Common myeloid progenitor, CD34-positive (primary cell): ENCODE measurements around the gene CCDC201.

Experiments used
- CTCF ChIA-PET: fragments of 350-600 bp; sonication (Branson Sonifier 250); formaldehyde crosslinking; loops from one replicate; lab custom pipeline; 2021; ENCODE audit warnings: antibody characterized with exemption; lab: Charles Lee
- POLR2A ChIA-PET: fragments of 350-600 bp; sonication (Branson Sonifier 250); formaldehyde crosslinking; loops from one replicate; lab custom pipeline; 2021; ENCODE audit warnings: antibody characterized with exemption; lab: Charles Lee
- DNase-seq, 3 donors: peaks; one replicate each; pipeline versions ENCODE4 v3.0.0 to v3.0.0-alpha.2; 2013
- H3K27ac ChIP-seq, 2 experiments: 1 replicate in 1 of 2; 2 replicates in 1 of 2; pipeline ENCODE4 v1.7.0; 2013; ENCODE audit warnings: inconsistent platforms in 2 of 2, low read length in 2 of 2, mild to moderate bottlenecking in 2 of 2, low read depth in 1 of 2, moderate library complexity in 1 of 2; ENCODE audit not compliant: severe bottlenecking in 2 of 2, insufficient read depth in 1 of 2, poor library complexity in 1 of 2
- H3K27me3 ChIP-seq, 5 experiments: replicated peaks in 2 of 5; 1 replicate in 3 of 5; 2 replicates in 2 of 5; pipeline versions ENCODE4 v1.6.1 to v1.7.0; 2013; ENCODE audit warnings: low read length in 4 of 5, mild to moderate bottlenecking in 2 of 5, moderate library complexity in 2 of 5, inconsistent platforms in 1 of 5; ENCODE audit not compliant: insufficient read depth in 5 of 5, control insufficient read depth in 4 of 5
- H3K36me3 ChIP-seq, 4 experiments: 1 replicate in 2 of 4; 2 replicates in 2 of 4; pipeline versions ENCODE4 v1.6.1 to v1.7.0; 2013; ENCODE audit warnings: low read length in 3 of 4, control low read depth in 1 of 4, mild to moderate bottlenecking in 1 of 4; ENCODE audit not compliant: control insufficient read depth in 4 of 4, insufficient read depth in 4 of 4
- H3K4me1 ChIP-seq, 4 experiments: 1 replicate in 3 of 4; 2 replicates in 1 of 4; pipeline versions ENCODE4 v1.6.1 to v1.7.1; 2013; ENCODE audit warnings: low read length in 3 of 4, mild to moderate bottlenecking in 3 of 4, control low read depth in 1 of 4, inconsistent platforms in 1 of 4, moderate library complexity in 1 of 4; ENCODE audit not compliant: control insufficient read depth in 4 of 4, insufficient read depth in 4 of 4; ENCODE audit errors: control extremely low read depth in 1 of 4
- H3K4me3 ChIP-seq, 7 experiments: 1 replicate in 4 of 7; 2 replicates in 3 of 7; pipeline versions ENCODE4 v1.5.1 to v1.7.0; 2013; ENCODE audit warnings: mild to moderate bottlenecking in 7 of 7, low read length in 6 of 7, moderate library complexity in 6 of 7, inconsistent platforms in 2 of 7, low read depth in 2 of 7, control low read depth in 1 of 7; ENCODE audit not compliant: insufficient read depth in 4 of 7, control insufficient read depth in 1 of 7; ENCODE audit errors: extremely low read depth in 1 of 7
- H3K9me3 ChIP-seq, 5 experiments: 1 replicate in 4 of 5; 2 replicates in 1 of 5; pipeline versions ENCODE4 v1.6.1 to v1.7.1; 2013; ENCODE audit warnings: low read length in 4 of 5, mild to moderate bottlenecking in 2 of 5, inconsistent platforms in 1 of 5, low read depth in 1 of 5, moderate library complexity in 1 of 5; ENCODE audit not compliant: control insufficient read depth in 4 of 5, insufficient read depth in 2 of 5; ENCODE audit errors: control extremely low read depth in 1 of 5
- WGBS: methylation state at CpG from one replicate; pipeline ENCODE4 v1.1.5; 2013; ENCODE audit not compliant: insufficient coverage; 5-methylcytosine and 5-hydroxymethylcytosine counted together

The CCDC201 gene

DNA sequence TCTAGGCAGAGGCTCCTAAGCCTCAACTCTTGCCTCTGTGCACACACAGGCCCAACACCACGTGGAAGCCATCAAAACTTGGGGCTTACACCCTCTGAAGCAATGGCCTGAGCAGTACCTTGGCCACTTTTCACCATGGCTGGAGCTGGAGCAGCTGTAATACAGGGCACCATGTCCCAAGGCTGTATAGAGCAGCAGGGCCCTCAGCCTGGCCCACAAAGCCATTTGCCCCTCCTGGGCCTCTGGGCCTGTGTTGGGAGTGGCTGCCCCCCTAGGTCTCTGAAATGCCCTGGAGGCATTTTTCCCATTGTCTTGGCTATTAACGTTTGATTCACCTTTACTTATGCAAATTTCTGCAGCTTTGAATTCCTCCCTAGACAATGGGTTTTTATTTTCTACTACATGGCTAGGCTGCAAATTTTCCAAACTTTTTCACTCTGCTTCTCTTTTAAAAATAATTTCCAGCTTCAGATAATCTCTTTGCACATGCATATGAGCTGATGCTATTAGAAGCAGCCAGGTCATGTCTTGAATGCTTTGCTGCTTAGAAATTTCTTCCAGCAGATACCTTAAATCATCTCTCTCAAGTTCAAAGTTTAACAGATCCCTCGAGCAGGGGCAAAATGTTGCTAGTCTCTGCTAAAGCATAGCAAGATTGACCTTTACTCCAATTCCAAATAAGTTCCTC is 5.7 kb upstream of the CCDC201 start:
- no peak for DNase-seq
- Histone ChIP-seq H3K9me3 (peaks cover 0 to 14% (median 4%) of the 10 kb centered on the region in 5 experiments), H3K4me3 (no peak overlapping the region), H3K36me3 (no peaks in the 10 kb centered on the region), H3K4me1 (no peaks in the 10 kb centered on the region), H3K27me3 (peaks cover 0 to 13% (median 0%) of the 10 kb centered on the region in 5 experiments), H3K27ac (no peak overlapping the region)
- 57% methylated on average over 3 of the region's 3 CpGs for WGBS
- ChIA-PET POLR2A (no interaction called here), CTCF (interaction anchor here (0.7 kb wide), 1 partner anchor 590 kb away, joined by 3 read pairs; no protein-coding TSS in a partner anchor)

DNA sequence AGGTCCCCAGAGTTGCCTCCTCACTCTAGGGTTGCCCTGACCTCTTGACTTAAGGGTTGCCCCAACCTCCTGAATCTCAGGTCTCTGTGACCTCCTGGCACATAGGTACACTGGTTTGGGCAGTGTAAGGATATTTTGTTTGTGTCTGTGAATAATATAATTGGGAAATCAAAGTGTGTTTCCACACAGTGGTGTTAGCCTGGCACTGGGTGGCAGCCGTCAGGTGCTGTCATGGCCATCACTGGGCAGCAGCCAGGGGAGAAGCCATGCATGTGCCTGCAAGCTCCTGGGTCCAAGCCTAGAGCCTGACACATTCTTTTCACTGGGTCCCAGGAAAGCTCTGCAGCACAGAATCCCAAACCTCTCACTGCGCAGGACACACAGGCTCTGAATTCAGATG is 3.6 kb upstream of the CCDC201 start:
- Histone ChIP-seq H3K27ac (no peak overlapping the region), H3K36me3 (no peaks in the 10 kb centered on the region), H3K9me3 (peaks cover 0 to 14% (median 4%) of the 10 kb centered on the region in 5 experiments), H3K4me1 (no peaks in the 10 kb centered on the region), H3K27me3 (peaks cover 0 to 3% (median 0%) of the 10 kb centered on the region in 5 experiments), H3K4me3 (no peak overlapping the region)
- POLR2A ChIA-PET = interaction anchor here (0.7 kb wide), 1 partner anchor 173 kb away, joined by 3 read pairs; no protein-coding TSS in a partner anchor
- 93% methylated on average over 1 of the region's 2 CpGs for WGBS
- CTCF ChIA-PET = interaction anchor here (1.1 kb wide), 1 partner anchor 14 kb away, joined by 3 read pairs; no protein-coding TSS in a partner anchor
- DNase-seq = no peak

DNA sequence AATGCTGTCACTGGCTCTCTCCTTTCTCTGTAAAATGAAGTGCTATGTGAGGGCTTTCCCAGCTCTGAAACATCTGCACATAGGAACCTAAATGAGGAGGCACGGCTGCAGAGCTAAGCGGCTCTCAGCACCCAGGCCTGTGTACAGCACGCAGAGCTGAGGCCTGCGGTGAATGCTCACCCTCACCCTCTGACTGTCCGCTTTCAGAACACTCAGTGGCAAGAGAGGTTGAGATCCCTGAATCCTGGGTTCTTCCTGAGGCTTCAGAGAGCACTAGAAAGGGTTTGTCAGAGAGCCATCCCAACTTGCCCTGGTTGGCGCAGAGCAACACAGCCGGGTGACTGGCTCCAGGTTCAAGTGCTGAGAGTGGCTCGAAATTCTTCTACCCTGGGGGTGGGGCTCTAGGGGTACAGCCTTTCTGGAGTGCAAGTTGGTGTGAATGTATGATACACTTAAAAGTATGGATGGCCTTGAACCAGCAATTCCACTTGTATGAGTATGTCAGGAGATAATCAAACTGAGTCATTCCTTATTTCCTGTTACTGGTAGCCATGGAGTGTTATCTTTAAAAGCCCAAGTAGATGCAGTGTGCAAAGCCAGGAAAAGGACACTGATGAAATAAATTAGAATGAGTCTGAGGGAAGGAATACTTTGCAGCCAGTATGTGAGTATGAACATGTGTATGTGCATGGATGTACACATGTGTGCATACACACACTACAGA is 1.7 kb upstream of the CCDC201 start:
- no peak for DNase-seq
- H3K36me3 ChIP-seq = no peaks in the 10 kb centered on the region
- peaks cover 0 to 14% (median 4%) of the 10 kb centered on the region in 5 experiments for H3K9me3 ChIP-seq
- no peaks in the 10 kb centered on the region for H3K27me3 ChIP-seq
- no peaks in the 10 kb centered on the region for H3K4me1 ChIP-seq
- POLR2A ChIA-PET = no interaction called here
- CTCF ChIA-PET = no interaction called here
- no peak overlapping the region for H3K4me3 ChIP-seq
- WGBS = 98% methylated on average over 5 of the region's 8 CpGs
- no peak overlapping the region for H3K27ac ChIP-seq

DNA sequence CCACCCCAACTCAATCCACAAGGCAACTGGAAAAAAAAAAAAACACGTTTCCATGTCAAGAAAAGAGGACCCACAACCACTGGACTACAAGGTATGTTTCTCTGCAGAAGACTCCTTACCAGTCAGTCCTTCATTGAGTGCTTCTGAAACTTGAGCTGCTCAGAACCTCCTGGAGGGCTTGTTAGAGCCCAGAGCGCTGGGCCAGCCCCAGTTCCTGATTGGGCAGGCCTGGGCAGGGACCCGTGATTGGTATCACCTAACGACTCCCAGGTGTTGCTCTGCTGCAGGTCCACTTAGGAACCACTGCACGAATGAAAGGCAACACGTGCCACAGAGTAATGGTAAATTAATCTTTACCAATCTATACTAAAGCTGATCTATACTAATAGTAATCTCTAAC is 473 bp upstream of the CCDC201 start:
- Histone ChIP-seq H3K36me3 (no peaks in the 10 kb centered on the region), H3K4me3 (no peak overlapping the region), H3K9me3 (peaks cover 0 to 9% (median 2%) of the 10 kb centered on the region in 5 experiments), H3K27me3 (no peaks in the 10 kb centered on the region), H3K27ac (no peak overlapping the region), H3K4me1 (no peaks in the 10 kb centered on the region)
- POLR2A ChIA-PET = no interaction called here
- CTCF ChIA-PET = no interaction called here
- WGBS = no CpG with 5 or more reads among the region's 6 CpGs
- no peak for DNase-seq

DNA sequence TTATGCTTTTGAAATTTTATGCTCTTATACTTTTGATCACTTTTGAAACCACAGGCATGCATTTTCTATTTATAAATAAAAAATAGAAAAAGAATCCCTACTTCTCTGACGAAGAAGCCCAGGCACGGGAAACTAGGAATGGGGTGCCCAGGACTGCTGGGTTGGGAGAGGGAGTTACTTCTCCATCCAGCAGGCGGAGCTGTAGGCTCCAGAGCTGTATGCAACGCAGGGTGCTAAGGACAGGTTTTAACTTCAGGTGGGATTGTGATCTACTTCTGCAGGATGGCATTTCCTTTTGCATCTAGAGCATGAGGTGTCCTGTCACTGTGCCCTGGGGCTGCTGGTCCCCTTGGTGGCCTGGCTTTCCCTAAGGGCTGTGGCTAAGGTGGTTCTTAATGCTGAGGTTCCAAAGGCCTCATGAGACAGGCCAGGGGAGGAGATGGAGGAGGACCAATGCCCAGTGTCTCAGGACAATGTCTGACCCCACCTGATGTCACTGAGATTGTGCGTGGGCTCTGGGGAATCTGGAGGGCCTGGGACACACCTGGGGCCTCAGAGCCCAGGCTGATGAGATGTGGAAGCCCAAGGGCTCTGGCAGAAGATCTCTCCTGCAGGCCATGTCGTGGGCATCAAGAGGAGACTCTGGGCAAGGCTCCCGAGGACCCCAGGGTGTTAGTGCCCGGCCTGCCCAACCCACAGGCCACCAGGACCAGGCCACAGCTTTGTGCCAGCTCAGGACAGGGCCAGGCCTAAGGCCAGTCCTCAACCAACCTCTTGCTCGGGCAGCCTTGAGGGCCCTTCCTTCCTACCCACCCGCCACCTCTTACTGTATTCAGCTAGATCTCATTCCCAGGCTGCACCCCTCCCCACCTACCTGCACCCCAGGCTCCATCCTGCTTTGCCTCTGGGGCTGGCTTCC is 507 bp downstream of the CCDC201 start:
- DNase-seq = no peak
- 73% methylated on average over 9 of the region's 10 CpGs for WGBS
- Histone ChIP-seq H3K4me3 (no peak overlapping the region), H3K4me1 (no peaks in the 10 kb centered on the region), H3K27ac (no peak overlapping the region), H3K9me3 (peaks cover 0 to 1% (median 0%) of the 10 kb centered on the region in 5 experiments), H3K36me3 (no peaks in the 10 kb centered on the region), H3K27me3 (peaks cover 0 to 2% (median 0%) of the 10 kb centered on the region in 5 experiments)
- CTCF ChIA-PET = interaction anchor here (0.8 kb wide), 1 partner anchor 481 kb away, joined by 3 read pairs; no protein-coding TSS in a partner anchor
- POLR2A ChIA-PET = no interaction called here

DNA sequence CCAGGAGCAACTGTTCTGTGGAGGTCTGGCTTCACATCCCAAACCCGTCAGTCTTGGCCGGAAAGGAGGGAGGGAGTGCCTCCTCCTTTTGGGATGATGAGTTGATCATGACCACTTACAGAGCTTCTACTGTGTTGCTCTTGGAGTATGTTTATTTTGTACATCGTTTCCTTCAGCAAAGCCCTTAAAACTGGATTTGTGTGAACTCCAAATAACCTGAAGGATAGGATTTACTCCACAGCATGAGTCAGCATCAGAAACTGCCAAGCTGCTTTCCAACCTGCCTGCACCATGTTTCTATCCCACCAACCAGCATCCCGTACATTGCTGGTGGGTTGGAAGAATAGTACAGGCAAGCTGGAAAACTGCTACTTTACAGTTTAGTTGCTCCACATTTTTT is 3.5 kb downstream of the CCDC201 start:
- CTCF ChIA-PET = no interaction called here
- Histone ChIP-seq H3K9me3 (no peaks in the 10 kb centered on the region), H3K36me3 (no peaks in the 10 kb centered on the region), H3K27ac (no peak overlapping the region), H3K4me1 (no peaks in the 10 kb centered on the region), H3K27me3 (peaks cover 0 to 7% (median 2%) of the 10 kb centered on the region in 5 experiments), H3K4me3 (no peak overlapping the region)
- DNase-seq = no peak
- POLR2A ChIA-PET = no interaction called here
- WGBS = 100% methylated on average over 2 of the region's 4 CpGs
